ENCODE data around the gene DNER.

Gene DNER

GRCh38 chr2:229447227-229447626, 267.1 kb downstream of the DNER start:
- Histone ChIP-seq H3K27me3 (ENCODE audit: insufficient read depth, low read length, poor library complexity, severe bottlenecking) (no peaks in the 10 kb centered on the region), H4K20me1 (ENCODE audit: insufficient read depth, low read length, poor library complexity, severe bottlenecking) (no peaks in the 10 kb centered on the region), H3K9me2 (replicated peaks; ENCODE audit: low read depth, low read length) (no peaks in the 10 kb centered on the region), H3F3A (ENCODE audit: low read depth) (no peaks in the 10 kb centered on the region), H3K79me2 (ENCODE audit: insufficient read depth, low read length) (no peaks in the 10 kb centered on the region), H3K4me1 (ENCODE audit: insufficient read depth, low read length, poor library complexity, severe bottlenecking) (no peaks in the 10 kb centered on the region), H3K4me2 (ENCODE audit: low read depth, low read length, poor library complexity, severe bottlenecking) (no peak overlapping the region), H3K9me3 (ENCODE audit: insufficient read depth, low read depth, low read length) (no peaks in the 10 kb centered on the region), H2AFZ (ENCODE audit: low read length) (no peak overlapping the region), H3K9ac (ENCODE audit: low read depth, low read length, poor library complexity, severe bottlenecking) (no peak overlapping the region), H3K36me3 (ENCODE audit: insufficient read depth, low read length) (no peaks in the 10 kb centered on the region), H3K4me3 (ENCODE audit: low read length, poor library complexity, severe bottlenecking) (no peak overlapping the region)
- no peak for TF ChIP-seq EZH2phosphoT487 (IDR thresholded peaks at IDR 0.05; ENCODE audit: borderline replicate concordance)
- TF ChIP-seq CTCF (conservative IDR thresholded peaks at IDR 0.05; ENCODE audit: low read length), result no peak

GRCh38 chr2:229446350-229446749, 268.0 kb downstream of the DNER start:
- no peaks in the 10 kb centered on the region for H4K20me1 ChIP-seq (ENCODE audit: insufficient read depth, low read length, poor library complexity, severe bottlenecking)
- no peak overlapping the region for H3K4me2 ChIP-seq (ENCODE audit: low read depth, low read length, poor library complexity, severe bottlenecking)
- no peak overlapping the region for H2AFZ ChIP-seq (ENCODE audit: low read length)
- no peaks in the 10 kb centered on the region for H3K79me2 ChIP-seq (ENCODE audit: insufficient read depth, low read length)
- H3K9ac ChIP-seq (ENCODE audit: low read depth, low read length, poor library complexity, severe bottlenecking), result no peak overlapping the region
- H3K4me1 ChIP-seq (ENCODE audit: insufficient read depth, low read length, poor library complexity, severe bottlenecking), result no peaks in the 10 kb centered on the region
- H3K9me2 ChIP-seq (replicated peaks; ENCODE audit: low read depth, low read length), result no peaks in the 10 kb centered on the region
- no peaks in the 10 kb centered on the region for H3F3A ChIP-seq (ENCODE audit: low read depth)
- TF ChIP-seq CTCF (conservative IDR thresholded peaks at IDR 0.05; ENCODE audit: low read length) (no peak), EZH2phosphoT487 (IDR thresholded peaks at IDR 0.05; ENCODE audit: borderline replicate concordance) (no peak)
- no peak overlapping the region for H3K4me3 ChIP-seq (ENCODE audit: low read length, poor library complexity, severe bottlenecking)
- H3K9me3 ChIP-seq (ENCODE audit: insufficient read depth, low read depth, low read length), result no peaks in the 10 kb centered on the region
- no peaks in the 10 kb centered on the region for H3K27me3 ChIP-seq (ENCODE audit: insufficient read depth, low read length, poor library complexity, severe bottlenecking)
- H3K36me3 ChIP-seq (ENCODE audit: insufficient read depth, low read length), result no peaks in the 10 kb centered on the region

- Histone ChIP-seq H3K36me3 (ENCODE audit: insufficient read depth, low read length) (no peaks in the 10 kb centered on the region), H3K4me3 (ENCODE audit: low read length, poor library complexity, severe bottlenecking) (no peak overlapping the region), H3K4me2 (ENCODE audit: low read depth, low read length, poor library complexity, severe bottlenecking) (no peak overlapping the region), H3F3A (ENCODE audit: low read depth) (no peaks in the 10 kb centered on the region), H3K9me3 (ENCODE audit: insufficient read depth, low read depth, low read length) (no peaks in the 10 kb centered on the region), H3K4me1 (ENCODE audit: insufficient read depth, low read length, poor library complexity, severe bottlenecking) (no peaks in the 10 kb centered on the region), H3K9ac (ENCODE audit: low read depth, low read length, poor library complexity, severe bottlenecking) (no peak overlapping the region), H3K27me3 (ENCODE audit: insufficient read depth, low read length, poor library complexity, severe bottlenecking) (no peaks in the 10 kb centered on the region), H3K9me2 (replicated peaks; ENCODE audit: low read depth, low read length) (no peaks in the 10 kb centered on the region), H3K79me2 (ENCODE audit: insufficient read depth, low read length) (no peaks in the 10 kb centered on the region), H2AFZ (ENCODE audit: low read length) (no peak overlapping the region), H4K20me1 (ENCODE audit: insufficient read depth, low read length, poor library complexity, severe bottlenecking) (no peaks in the 10 kb centered on the region)
- no peak for TF ChIP-seq CTCF (conservative IDR thresholded peaks at IDR 0.05; ENCODE audit: low read length)
- no peak for TF ChIP-seq EZH2phosphoT487 (IDR thresholded peaks at IDR 0.05; ENCODE audit: borderline replicate concordance)
These were observed 268.7 kb downstream of the DNER start for GRCh38 chr2:229445501-229446211.

Measured in Loucy (cell line).